HPDE6-E6E7 (cell line): ENCODE results near the gene INPP5A.
"Not testable (repeated sequence)": the region's sequence is repeated elsewhere in the genome, so short reads cannot be mapped to it uniquely, and the experiment has no call there.

ENCODE experiments used
- DNase-seq: peaks from one replicate; pipeline ENCODE4 v3.0.0; 2011; ENCODE audit warnings: missing footprints; ENCODE audit errors: extremely low spot score

The INPP5A gene

GRCh38 chr10:132548869-132549268, 11.3 kb downstream of the INPP5A start:
- DNase-seq, result no peak

DNA sequence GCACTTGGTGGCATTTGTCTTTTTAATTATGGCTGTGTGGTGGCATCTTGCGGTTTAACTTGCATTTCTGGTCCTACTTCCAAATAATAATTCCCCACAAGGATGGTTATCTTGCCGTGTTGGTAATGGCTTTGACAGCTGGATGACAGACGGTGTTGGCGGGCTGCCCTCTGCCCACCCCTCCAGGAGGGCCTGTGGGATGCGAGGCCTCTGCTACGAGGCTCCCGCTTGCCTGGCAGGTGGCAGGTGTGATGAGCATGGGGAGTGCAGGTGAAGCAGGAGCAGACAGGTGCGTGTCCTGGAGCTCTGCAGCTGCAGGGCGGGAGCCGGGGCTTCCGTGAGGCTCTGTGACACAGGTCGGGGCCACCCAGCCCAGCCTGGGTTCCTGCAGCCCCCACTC, 11.8 kb downstream of the INPP5A start:
- no peak for DNase-seq

DNA sequence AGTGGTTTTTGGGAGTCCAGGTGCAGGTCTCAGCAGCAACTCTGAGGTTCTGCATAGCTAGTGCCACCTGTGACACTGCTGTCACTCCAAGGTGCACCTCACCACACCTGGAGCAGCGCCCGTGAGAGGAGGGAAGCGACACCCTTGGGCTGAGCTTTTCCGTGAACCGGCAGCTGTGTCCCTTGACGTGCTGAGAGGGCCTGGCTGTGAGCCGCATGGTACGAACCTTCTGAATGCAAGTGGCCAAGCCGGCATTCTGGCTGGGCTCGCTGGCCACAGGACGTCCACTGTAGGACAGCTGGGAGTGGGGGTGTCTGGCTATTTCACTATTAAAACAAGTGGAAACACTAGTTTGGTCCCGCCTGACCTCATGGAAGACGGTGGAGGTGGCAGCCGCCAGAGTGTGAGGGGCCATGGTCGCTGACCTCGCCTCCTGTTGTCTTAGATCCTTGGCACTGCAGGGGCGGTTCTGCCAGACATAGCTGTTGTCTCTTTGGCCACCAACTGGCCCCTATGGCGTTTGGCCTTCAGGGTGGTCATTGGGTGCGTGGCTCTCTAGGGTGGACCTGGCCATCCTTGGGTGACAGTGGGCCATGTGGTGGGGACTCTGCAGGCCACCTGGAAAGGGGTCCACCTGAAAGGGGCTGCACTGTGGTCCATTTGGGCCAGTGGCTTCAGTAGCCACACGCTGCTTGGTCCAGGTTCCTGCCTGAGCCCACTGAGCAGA, 12.9 kb downstream of the INPP5A start:
- no peak for DNase-seq

- no peak for DNase-seq
Measured at GRCh38 chr10:132551093-132551807, 13.7 kb downstream of the INPP5A start.

DNA sequence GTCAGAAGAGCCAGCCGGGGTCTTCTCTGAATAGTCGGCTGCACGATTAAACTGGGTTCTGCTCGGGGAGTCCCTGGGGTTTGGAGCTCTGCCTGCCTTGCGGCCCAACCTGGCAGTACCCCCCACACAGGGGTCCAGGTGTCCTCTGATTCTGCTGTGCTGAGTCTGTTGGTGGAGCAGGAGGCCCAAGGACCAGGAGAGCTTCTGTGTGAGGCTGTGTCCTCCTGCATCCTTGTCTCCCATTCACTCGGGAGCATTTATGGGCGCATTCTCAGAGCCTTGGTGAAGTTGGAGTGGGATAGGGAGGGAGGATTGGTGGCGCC, 14.2 kb downstream of the INPP5A start:
- DNase-seq, result no peak

DNA sequence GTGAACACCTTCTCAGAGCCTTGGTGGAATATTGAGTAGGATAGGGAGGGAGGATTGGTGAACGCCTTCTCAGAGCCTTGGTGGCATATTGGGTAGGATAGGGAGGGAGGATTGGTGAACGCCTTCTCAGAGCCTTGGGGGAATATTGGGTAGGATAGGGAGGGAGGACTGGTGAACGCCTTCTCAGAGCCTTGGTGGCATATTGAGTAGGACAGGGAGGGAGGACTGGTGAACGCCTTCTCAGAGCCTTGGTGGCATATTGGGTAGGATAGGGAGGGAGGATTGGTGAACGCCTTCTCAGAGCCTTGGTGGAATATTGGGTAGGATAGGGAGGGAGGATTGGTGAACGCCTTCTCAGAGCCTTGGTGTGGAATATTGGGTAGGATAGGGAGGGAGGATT, 15.0 kb downstream of the INPP5A start:
- not testable (repeated sequence) for DNase-seq

- DNase-seq, result not testable (repeated sequence)
Measured at GRCh38 chr10:132553568-132553967, 16.0 kb downstream of the INPP5A start.

DNA sequence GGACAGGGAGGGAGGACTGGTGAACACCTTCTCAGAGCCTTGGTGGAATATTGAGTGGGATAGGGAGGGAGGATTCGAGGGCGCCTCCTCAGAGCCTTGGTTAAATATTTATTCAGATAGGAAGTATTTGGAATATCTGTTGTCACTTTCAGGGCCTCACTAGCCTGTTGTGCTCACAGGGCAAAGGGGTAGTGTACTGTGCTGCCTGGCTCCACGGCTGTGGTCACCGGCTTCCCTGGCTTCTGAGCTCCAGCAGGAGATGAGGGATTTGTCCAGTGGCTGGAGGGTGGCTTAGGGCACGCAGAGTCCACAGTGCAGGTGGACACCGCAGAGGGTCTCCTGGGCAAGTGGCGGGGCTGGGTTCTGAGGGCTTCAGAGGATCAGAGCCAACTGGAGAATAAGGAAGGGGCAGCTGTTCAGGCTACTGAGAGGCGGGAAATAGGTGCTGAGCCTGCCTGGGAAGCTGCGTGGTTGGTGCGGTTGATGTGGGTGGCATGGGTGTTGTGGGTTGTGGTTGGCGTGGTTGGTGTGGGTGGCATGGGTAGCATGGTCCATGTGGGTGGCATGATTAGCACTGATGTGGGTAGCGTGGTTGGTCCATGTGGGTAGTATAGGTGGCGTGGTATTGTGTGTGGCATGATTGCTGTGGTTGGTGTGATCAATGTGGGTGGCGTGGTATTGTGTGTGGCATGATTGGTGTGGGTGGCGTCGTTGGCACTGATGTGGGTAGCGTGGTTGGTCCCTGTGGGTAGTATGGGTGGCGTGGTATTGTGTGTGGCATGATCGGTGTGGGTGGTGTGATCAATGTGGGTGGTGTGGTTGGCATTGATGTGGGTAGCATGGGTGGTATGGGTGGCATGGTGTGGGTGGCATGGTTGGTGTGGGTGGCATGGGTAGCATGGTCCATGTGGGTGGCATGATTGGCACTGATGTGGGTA, 16.7 kb downstream of the INPP5A start:
- DNase-seq, result no peak

GRCh38 chr10:132554991-132555647, 17.5 kb downstream of the INPP5A start:
- DNase-seq, result no peak

- DNase-seq, result no peak
Measured at GRCh38 chr10:132555648-132556575, 18.3 kb downstream of the INPP5A start.

DNA sequence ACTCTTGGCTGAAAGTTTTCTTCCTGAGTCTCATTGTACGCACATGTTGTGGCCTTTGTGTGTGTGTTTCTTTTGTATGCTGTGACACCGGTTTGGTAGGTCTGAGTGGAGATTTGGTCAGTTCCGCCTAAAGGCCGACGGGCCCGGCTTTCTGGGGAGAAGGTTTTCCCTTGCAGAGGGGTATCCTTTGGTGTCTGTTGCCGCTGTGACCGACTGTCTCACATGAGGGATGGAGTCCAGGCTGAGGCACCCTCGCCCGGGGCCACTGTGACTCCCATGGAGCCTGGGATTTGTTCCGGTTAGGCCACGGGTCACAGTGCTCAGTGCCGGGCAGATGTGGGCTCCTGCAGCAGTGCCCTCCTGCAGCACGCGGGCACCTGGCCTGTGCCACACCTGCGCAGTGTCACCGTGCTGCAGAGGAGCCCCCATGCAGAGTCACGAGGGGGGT, 19.4 kb downstream of the INPP5A start:
- DNase-seq, result no peak

- DNase-seq, result no peak
Measured at GRCh38 chr10:132557696-132558515, 20.3 kb downstream of the INPP5A start.

DNA sequence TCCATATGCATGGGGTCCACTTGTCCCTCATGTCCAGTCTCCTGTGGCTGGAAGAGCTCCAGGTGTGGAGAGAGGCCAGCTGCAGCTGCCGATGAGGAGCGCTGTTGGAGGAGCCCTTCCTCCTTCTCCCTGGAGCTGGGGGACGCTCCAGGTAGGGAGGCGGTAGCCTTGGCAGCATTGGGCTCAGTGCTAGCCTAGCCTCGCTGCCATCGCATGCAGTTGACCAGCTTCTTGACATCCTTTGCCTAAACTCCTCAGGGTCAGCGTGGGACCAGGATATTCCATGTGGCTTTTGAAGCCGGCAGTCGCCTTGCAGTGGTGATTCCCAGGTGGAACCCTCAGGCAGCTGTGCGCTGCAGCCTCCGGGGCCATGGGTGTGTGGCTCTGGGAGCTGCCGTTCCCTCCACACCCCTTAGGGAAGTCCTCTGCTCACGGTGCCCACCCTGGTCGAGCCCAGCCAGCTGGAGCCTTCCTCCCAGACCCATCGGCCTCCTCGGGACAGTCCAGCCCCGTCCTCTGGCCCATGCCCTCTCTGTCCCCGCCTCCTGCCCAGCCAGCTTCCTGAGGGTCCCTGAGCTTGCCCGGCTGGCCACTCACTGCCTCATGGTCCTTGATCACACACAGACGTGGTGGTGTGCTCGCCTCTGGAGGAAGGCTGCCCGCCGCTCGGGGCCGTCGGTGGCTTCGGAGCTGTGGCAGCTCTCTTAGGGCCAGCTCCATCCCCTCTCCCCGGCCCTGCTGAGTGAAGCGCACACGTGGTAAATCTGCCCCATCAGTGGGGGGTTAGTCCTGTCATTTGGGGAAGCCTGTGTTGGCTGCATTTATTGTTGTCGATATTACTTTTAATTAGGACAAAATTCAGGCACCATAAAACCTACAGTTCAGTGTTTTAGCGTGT, 21.2 kb downstream of the INPP5A start:
- no peak for DNase-seq

DNA sequence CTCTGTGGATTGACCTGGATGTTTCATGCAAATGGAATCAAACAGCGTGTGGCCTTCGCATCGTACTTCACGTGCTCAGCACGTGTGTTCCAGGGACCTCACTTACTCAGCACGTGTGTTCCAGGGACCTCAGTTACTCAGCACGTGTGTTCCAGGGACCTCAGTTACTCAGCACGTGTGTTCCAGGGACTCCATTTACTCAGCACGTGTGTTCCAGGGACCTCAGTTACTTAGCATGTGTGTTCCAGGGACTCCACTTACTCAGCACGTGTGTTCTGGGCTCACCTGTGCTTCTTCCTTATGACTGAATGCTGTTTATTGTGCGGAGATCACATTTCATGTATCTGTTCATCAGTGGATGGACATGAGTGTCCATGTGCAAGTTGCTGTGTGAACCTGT, 22.0 kb downstream of the INPP5A start:
- no peak for DNase-seq

DNA sequence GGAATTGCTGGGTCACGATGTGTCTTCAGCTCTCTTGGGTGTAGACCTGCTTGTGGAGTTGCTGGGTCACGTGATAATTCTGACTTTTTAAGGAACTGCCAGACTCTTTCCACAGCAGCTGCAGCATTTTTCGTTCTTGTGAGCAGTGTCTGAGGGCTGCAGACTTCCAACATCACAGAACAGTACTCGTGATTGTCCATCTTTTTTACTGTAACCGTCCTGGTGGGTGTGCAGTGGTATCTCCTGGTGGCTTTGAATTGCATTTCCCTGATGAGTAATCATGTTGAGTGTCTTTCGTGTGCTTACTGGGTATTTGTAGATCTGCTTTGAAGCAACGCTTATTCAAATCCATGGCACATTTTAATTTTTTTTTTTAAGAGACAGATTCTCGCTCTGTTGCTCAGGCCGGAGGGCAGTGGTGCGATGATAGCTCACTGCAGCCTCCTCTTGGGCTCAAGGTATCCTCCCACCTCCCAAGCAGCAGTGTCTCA, 22.7 kb downstream of the INPP5A start:
- no peak for DNase-seq

DNA sequence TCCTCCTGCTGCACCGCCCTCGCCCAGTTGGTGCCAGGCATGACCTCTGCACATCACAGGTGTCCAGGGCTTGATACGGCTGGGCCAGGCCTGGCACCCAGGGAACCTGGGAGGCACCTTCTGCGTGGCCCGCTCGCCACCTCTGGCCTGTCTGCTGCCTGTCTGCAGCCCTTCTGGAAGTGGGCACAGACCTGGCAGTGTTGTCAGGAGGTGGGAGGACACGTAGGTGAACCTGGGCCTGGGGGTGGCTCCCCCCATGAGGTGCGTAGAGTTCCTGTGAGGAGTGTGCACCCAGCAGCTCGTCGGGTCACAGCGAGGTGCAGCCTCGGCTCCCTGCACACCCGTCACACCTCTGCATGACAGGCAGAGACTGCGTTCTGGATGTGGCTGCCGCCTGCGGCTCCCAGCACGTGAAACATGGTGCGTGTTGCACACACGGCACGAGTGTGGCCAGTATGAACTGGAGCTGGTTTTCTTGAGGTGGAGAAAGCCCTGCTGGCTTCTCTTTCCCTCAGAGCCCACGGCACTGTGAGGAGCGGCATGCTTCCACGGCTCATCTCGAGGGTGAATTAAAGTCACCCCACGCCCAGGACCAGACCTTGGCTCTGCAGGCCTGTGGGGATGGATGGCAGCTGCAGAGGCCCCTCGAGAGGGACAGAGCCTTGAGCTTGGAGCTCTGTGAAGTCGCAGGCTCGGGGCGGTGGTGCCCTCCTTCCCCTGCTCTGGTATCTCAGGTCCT, 24.8 kb downstream of the INPP5A start:
- DNase-seq, result no peak

DNA sequence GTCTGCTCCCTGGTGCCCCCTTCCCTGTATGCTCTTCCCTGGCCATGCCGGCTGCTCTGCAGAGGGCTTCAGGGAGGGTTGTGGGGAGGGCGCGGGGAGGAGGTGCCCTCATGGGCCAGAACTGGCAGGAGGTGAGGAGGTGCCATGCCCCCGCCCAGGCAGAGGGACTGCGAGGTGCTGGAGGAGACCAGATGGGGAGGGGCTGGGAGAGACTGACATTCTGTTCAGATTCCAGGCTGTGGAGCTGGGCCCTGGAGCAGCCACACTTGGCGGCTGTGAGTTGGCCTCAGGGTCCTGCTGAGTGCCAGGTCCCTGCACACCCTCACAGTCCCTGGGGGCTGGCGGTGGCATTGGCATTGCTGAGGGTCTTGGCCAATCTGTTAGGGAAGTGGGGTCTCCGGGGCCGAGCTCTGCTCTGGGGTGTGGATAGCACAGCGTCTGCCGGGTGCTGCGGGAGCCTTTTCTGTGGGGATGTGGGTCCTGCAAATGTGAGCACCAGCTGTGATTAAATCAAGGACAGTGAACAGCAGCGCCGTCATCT, 25.4 kb downstream of the INPP5A start:
- no peak for DNase-seq
